ENCODE measurements around the gene UNC13B. TPM values are rescaled to one million over a fixed set of nuclear protein-coding genes. Genes with fewer than 3 reads are reported as not detected.

The UNC13B gene
- total RNA-seq, 4 donors from 2014 or later = 28.0 to 39.3 (median 34.3) TPM

DNA sequence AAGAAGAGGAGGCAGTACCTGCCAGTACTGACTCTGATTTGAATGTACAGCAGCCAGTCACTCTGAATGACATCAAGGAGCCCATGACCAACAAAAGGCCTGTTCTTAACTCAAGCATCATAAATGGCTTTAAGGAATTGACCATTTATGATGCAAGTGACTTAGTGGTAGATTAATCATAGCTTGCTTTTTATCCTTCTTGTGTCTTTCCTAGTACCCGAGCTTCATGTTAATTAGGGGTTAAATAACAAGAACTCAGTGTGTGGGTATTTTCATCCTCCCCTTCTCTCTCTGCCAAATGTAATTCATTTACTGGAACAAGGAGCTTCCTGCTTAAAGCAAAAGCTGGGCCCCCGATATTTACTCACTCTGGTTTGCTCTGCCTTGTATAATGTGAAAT, 146.5 kb downstream of the UNC13B start:
- Histone ChIP-seq H3K27ac (no peak overlapping the region), H3K27me3 (no peaks in the 10 kb centered on the region), H3K9me3 (no peaks in the 10 kb centered on the region), H3K4me3 (no peak overlapping the region), H3K4me1 (peaks cover 0 to 17% (median 0%) of the 10 kb centered on the region in 4 donors), H3K36me3 (peaks cover 0 to 17% (median 0%) of the 10 kb centered on the region in 3 donors)
- DNase-seq (ENCODE audit: low spot score in 2 of 2) = no peak
- no peak for TF ChIP-seq POLR2A (IDR thresholded peaks at IDR 0.05)
- WGBS, 2 donors = 31 to 35% methylated on average over 2 of the region's 2 CpGs

- no peak for TF ChIP-seq CTCF (IDR thresholded peaks at IDR 0.05)
- no peak for TF ChIP-seq POLR2A (IDR thresholded peaks at IDR 0.05)
- no peak for TF ChIP-seq EP300 (IDR thresholded peaks at IDR 0.05)
- H3K27ac ChIP-seq = peak overlapping the region in 2 of 4 donors; percentile 1 to 13
- H3K4me1 ChIP-seq = peaks cover 0 to 17% (median 0%) of the 10 kb centered on the region in 4 donors
- no peaks in the 10 kb centered on the region for H3K27me3 ChIP-seq
- no peak for DNase-seq (ENCODE audit: low spot score in 2 of 2)
- no peak overlapping the region for H3K4me3 ChIP-seq
- peaks cover 0 to 31% (median 0%) of the 10 kb centered on the region in 3 donors for H3K36me3 ChIP-seq
- WGBS, 2 donors = 48 to 51% methylated on average over 5 of the region's 5 CpGs
- H3K9me3 ChIP-seq = no peaks in the 10 kb centered on the region
Measured at GRCh38 chr9:35311891-35312639, 150.3 kb downstream of the UNC13B start.

GRCh38 chr9:35313460-35313859, 151.7 kb downstream of the UNC13B start:
- WGBS, 2 donors = 91 to 97% methylated on average over 4 of the region's 4 CpGs
- no peaks in the 10 kb centered on the region for H3K9me3 ChIP-seq

DNA sequence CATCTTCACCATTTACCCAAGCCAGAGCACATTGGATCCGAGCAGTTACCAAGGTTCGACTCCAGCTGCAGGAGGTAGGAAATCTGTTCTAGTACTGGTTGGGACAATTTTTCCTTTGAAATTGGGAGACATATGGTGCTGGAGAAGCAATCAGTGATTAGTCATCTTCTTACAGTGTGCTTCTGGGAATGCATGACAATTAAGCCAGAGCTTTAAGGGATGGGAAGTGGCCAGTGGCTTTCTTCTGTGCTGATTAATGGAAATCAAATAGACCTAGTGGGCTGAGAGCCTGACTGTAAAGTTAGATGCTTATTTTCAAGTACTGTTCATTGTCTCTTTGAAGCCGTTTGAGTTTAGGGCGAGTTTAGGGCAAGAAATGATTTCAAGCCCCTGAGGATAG, 152.1 kb downstream of the UNC13B start:
- Histone ChIP-seq H3K27ac (no peak overlapping the region), H3K4me1 (peaks cover 0 to 17% (median 0%) of the 10 kb centered on the region in 4 donors), H3K36me3 (peaks cover 0 to 32% (median 0%) of the 10 kb centered on the region in 3 donors), H3K27me3 (no peaks in the 10 kb centered on the region), H3K9me3 (no peaks in the 10 kb centered on the region), H3K4me3 (no peak overlapping the region)
- DNase-seq (ENCODE audit: low spot score in 2 of 2) = no peak
- TF ChIP-seq CTCF (IDR thresholded peaks at IDR 0.05) (no peak), EP300 (IDR thresholded peaks at IDR 0.05) (no peak), POLR2A (IDR thresholded peaks at IDR 0.05) (no peak)
- 92 to 93% methylated on average over 4 of the region's 4 CpGs for WGBS, 2 donors

More at GRCh38 chr9:35313460-35313859, 151.7 kb downstream of the UNC13B start:
- Histone ChIP-seq H3K27ac (no peak overlapping the region), H3K27me3 (no peaks in the 10 kb centered on the region), H3K4me1 (peaks cover 0 to 17% (median 0%) of the 10 kb centered on the region in 4 donors), H3K36me3 (peaks cover 0 to 32% (median 0%) of the 10 kb centered on the region in 3 donors), H3K4me3 (no peak overlapping the region)
- TF ChIP-seq EP300 (IDR thresholded peaks at IDR 0.05) (no peak), POLR2A (IDR thresholded peaks at IDR 0.05) (no peak), CTCF (IDR thresholded peaks at IDR 0.05) (no peak)
- DNase-seq (ENCODE audit: low spot score in 2 of 2) = no peak

DNA sequence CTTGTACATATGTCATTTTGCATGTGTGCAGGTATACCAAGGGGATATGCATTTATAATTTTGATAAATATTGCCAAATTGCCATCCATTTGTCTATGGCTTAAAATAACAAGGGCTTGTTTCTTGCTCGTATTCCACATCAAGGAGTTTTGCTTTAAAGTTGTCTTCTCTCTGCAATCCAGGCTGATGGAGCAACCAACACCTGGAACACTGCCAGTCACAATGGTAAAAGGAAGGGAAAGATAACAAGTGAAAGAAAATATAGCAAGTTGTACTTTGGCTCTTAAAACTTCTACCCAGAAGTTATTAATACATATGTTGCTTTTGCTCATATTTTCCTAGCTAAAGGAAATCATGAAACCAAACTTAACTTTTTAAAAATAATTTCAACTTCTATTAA, 156.9 kb downstream of the UNC13B start:
- H3K27ac ChIP-seq = no peak overlapping the region

More for the DNA sequence above, 156.9 kb downstream of the UNC13B start:
- Histone ChIP-seq H3K4me1 (no peaks in the 10 kb centered on the region), H3K27me3 (no peaks in the 10 kb centered on the region), H3K4me3 (no peak overlapping the region), H3K9me3 (no peaks in the 10 kb centered on the region), H3K36me3 (peaks cover 0 to 19% (median 0%) of the 10 kb centered on the region in 3 donors)
- DNase-seq (ENCODE audit: low spot score in 2 of 2) = no peak
- WGBS, 2 donors = 77 to 86% methylated on average over 1 of the region's 1 CpG
- TF ChIP-seq CTCF (IDR thresholded peaks at IDR 0.05) = no peak
- TF ChIP-seq POLR2A (IDR thresholded peaks at IDR 0.05) = no peak
